ENCODE results near the gene ZNF793.

DNA sequence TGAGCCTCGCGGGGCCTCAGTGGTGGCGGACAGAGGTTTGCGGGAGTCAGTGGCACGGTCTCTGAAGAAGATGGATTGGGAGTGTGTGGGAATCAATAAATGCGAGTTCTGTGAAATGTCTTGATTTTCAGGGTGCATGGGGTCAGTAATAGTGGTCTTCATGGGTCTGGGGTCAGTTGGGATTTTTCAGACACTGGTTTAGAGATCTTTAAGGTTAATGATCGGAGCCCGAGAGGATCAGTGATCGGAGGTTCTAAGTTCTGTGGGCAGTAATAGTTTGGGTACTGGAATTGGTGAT lies 377 bp downstream of the ZNF793 start:
- TF ChIP-seq CTCF (IDR thresholded peaks at IDR 0.05) (no peak), POLR2A (IDR thresholded peaks at IDR 0.05) (no peak)
